Measurements from ENCODE around the gene ST6GALNAC4.
"Not testable (repeated sequence)": the region's sequence is repeated elsewhere in the genome, so short reads cannot be mapped to it uniquely, and the experiment has no call there.

The ST6GALNAC4 gene

GRCh38 chr9:127885508-127886281 is 31.1 kb downstream of the ST6GALNAC4 start:
- DNase-seq (ENCODE audit: low read depth in 2 of 2): no peak

GRCh38 chr9:127884976-127885490 is 31.8 kb downstream of the ST6GALNAC4 start:
- DNase-seq (ENCODE audit: low read depth in 2 of 2): no peak

- DNase-seq (ENCODE audit: low read depth in 2 of 2): no peak
Observed at GRCh38 chr9:127884427-127884911, 32.4 kb downstream of the ST6GALNAC4 start.

- DNase-seq (ENCODE audit: low read depth in 2 of 2): no peak
Observed at GRCh38 chr9:127883959-127884358, 32.9 kb downstream of the ST6GALNAC4 start.

GRCh38 chr9:127881715-127882114 is 35.1 kb downstream of the ST6GALNAC4 start:
- not testable (repeated sequence) for DNase-seq (ENCODE audit: low read depth in 2 of 2)

GRCh38 chr9:127880143-127880542 is 36.7 kb downstream of the ST6GALNAC4 start:
- DNase-seq (ENCODE audit: low read depth in 2 of 2): no peak

- DNase-seq (ENCODE audit: low read depth in 2 of 2): no peak
Observed at GRCh38 chr9:127878652-127879390, 38.0 kb downstream of the ST6GALNAC4 start.

- no peak for DNase-seq (ENCODE audit: low read depth in 2 of 2)
Observed at GRCh38 chr9:127878001-127878651, 38.7 kb downstream of the ST6GALNAC4 start.

GRCh38 chr9:127877566-127877998 is 39.3 kb downstream of the ST6GALNAC4 start, which contains the start of gene AK1:
Gene AK1, minus strand, starts transcription at chr9:127877675. Its CDS starts 3,058 bp downstream, at chr9:127874617.
- DNase-seq (ENCODE audit: low read depth in 2 of 2): no peak

- no peak for DNase-seq (ENCODE audit: low read depth in 2 of 2)
Observed at GRCh38 chr9:127876764-127877562, 39.9 kb downstream of the ST6GALNAC4 start.

GRCh38 chr9:127876026-127876763 is 40.6 kb downstream of the ST6GALNAC4 start:
- no peak for DNase-seq (ENCODE audit: low read depth in 2 of 2)

GRCh38 chr9:127875306-127875966 is 41.4 kb downstream of the ST6GALNAC4 start:
- DNase-seq (ENCODE audit: low read depth in 2 of 2): no peak

- DNase-seq (ENCODE audit: low read depth in 2 of 2): no peak
Observed at GRCh38 chr9:127874301-127875221, 42.3 kb downstream of the ST6GALNAC4 start.

- no peak for DNase-seq (ENCODE audit: low read depth in 2 of 2)
Observed at GRCh38 chr9:127873886-127874285, 43.0 kb downstream of the ST6GALNAC4 start.

- no peak for DNase-seq (ENCODE audit: low read depth in 2 of 2)
Observed at GRCh38 chr9:127873223-127873691, 43.6 kb downstream of the ST6GALNAC4 start.

GRCh38 chr9:127872369-127873222 is 44.2 kb downstream of the ST6GALNAC4 start:
- no peak for DNase-seq (ENCODE audit: low read depth in 2 of 2)

GRCh38 chr9:127871531-127871930 is 45.3 kb downstream of the ST6GALNAC4 start:
- DNase-seq (ENCODE audit: low read depth in 2 of 2): no peak

GRCh38 chr9:127870887-127871286 is 46.0 kb downstream of the ST6GALNAC4 start:
- no peak for DNase-seq (ENCODE audit: low read depth in 2 of 2)
